ENCODE results near the gene MED13.
A peak's percentile ranks its signal among the peaks of the same experiment; 100 is the strongest.
"Not testable (repeated sequence)": the region's sequence is repeated elsewhere in the genome, so short reads cannot be mapped to it uniquely, and the experiment has no call there.

The MED13 gene

DNA sequence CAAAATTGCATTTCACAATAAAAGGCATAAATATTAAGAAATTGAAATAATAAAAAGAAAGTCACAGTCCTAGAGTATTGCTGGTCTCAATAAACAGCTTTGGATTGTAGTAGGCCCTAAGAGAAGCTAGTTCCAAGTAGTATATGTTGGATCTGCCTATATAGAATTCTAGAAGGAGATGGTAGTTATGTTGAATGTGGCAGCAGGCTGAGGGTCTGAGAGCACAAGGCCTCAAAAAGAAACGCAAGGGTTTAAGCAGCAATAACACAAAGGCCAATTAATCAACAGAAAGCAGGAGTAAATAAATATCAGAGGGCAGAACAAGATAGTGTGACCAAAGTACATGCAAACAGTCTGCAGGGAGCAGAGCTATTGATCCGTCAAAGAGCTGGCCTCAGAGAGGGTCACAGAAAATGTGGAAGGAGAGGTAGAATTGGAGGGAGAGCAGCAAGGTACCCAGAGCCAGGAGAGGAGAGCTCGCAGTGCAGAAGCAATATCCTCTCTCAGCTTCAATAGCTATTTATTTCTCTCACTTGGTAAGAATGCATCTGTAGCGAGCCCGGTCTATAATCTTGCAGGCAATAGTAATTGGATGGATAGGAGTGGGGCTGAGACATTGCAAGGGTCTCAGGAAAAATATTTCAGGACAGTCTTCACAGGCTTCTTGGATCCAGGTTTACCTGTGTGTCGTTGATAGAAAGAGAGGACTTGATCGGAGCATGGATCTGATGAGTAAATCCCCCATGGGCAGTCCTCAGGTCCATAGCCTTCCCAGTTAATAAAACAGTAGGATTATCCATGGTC is 25.1 kb upstream of the MED13 start:
- no peak for DNase-seq (ENCODE audit: low read depth)

DNA sequence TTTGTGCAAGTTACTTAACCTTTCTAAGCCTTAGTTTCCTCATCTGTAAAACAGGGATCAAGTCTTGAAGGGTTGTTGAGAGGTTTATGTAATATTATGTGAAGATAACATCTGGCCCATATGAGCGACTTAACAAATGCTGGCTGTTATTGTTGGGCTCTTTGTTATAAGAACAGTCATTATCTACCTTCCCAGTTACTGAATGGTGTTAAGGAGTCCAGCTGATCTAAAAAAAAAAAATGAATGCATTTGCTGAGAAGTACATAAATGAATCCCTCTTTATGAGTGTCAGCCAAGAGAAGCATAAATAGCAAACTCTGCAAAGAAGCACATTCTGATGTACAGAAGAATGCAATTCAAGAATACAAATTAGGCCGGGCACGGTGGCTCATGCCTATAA is 24.3 kb upstream of the MED13 start:
- DNase-seq (ENCODE audit: low read depth), result no peak

GRCh38 chr17:62086737-62087136 is 21.7 kb upstream of the MED13 start:
- DNase-seq (ENCODE audit: low read depth), result no peak

DNA sequence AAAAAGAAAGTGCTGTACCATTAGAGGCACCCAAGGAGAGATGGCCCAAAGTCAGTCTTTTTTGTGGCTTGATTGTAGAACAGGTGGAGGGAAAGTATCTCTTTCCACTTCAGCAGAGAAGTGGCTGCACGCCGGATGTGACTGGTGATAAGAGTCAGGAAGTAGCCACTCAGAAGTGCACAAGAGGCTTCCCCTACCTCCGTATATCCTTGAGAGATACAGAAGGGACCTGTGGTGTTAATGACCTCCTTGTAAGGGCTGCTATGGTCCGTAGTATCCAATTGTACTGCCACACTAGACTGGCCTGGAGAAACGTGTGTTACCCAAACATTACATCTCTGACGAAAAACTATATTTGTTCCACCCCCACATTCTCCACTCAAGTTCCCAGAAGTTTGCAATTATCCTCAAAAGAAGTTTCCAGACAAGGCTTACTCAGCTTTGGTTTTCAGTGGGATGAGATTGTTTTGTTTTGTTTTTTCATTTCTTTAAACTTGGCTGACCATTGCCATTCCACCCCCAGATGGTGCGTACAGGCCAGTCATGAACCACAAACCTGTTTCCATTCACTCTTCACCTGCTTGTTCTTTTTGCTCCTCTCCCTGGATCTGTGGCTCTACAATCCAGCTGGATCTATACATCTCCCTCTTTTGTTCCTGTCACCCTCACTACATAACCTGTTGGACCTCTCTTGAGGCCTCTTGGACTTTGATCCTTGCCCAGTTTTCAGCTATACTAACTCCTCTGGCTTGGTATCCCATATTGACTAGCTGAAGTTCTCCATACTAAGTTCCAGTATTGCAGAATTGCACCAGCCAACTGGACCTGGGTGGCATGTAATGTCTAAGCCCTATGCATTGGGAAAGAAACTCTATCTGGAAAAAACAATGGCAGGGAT is 20.7 kb upstream of the MED13 start:
- peak; percentile 77 for DNase-seq (ENCODE audit: low read depth)

DNA sequence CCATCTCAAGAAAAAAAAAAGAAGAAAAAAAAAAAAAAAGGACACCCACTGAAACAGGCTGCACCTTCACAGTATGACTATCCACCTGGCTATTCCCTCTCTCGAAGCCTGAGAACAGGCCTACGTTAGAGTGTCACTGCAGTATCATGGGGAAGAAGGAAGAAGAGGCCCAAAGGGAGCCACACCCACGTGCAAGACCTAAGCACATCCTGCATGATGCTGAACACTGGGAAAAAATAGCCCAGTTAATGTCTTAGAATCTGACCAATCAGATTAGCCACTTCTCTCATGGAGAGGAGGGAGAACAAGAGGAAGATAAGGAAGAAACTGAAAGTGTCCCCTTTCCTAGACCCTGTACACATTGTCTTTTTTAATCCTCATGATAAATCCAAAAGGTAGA is 19.5 kb upstream of the MED13 start:
- DNase-seq (ENCODE audit: low read depth), result no peak

GRCh38 chr17:62083651-62084050 is 18.6 kb upstream of the MED13 start:
- DNase-seq (ENCODE audit: low read depth), result no peak

DNA sequence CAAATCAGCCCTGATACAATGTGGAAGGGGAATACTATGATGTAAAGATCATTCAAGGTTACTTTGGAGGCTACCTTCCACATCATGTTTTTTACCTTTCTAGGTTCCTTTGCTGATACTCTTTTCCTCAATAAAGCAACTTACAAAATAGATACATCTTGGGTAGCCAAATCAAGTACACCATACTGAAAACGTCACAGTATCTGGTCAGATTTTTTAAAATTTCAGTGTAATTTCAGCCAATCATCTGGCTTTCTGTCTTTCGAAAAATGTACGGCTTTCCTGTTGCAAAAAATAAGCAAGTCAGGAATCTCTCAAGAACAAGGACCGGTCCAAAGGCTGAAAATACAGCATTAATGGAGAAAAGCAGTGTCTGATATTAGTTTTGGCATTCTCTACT is 15.6 kb upstream of the MED13 start:
- DNase-seq (ENCODE audit: low read depth), result no peak

GRCh38 chr17:62078009-62078408 is 12.9 kb upstream of the MED13 start:
- DNase-seq (ENCODE audit: low read depth), result no peak

DNA sequence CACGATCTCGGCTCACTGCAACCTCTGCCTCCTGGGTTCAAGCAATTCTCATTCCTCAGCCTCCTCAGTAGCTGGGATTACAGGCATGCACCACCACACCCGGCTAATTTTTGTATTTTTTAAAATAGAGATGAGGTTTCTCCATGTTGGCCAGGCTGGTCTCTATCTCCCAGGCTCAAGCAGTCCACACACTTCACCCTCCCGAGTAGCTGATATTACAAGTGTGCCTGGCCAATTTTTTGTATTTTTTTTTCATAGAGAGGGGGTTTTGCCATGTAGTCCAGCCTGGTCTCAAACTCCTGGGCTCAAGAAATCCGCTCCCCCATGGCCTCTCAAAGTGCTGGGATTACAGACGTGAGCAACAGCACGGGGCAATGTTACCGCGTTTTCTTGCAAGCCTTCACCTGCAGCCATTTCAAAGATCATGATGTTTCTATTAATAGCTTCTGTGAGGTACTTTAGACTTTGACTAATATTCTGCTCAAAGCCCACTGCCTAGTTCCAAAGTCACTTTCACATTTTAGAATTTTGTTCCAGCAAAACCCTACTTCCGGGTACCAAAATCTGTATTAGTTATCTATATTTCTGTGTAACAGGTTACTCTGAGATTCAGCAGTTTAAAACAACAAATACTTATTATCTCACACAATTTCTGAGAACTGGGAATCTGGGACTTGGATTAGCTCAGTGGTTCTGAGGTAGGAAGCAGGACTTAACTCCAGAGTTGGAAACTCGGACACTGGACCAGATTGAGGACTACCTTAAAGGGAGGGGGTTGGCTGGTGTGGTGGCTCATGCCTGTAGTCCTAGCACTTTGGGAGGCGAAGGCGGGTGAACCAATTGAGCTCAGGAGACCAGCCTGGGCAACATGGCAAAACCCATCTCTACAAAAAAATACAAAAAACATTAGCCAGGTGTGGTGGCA is 12.0 kb upstream of the MED13 start:
- no peak for DNase-seq (ENCODE audit: low read depth)

DNA sequence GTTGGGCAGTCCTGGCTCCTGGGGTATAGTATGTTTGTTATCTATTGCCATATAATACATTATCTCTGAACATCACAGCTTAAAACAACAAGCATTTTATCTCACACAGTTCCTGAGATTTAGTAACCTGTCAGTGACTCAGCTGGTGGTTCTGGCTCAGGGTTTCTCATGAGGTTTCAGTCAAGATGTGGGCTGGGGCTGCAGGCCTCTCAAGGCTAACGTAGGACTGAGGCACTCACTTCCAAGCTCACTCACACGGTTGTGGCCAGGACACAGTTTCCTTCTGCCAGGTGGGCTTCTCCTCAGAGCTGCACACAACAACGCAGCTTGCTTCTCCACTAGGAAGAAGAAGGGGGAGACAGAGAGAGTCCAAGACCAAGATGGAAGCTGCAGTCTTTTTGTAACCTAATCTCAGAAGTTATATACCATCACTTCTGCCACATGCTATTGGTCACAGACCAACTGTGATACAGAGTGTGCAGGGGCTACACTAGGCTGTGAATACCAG is 10.3 kb upstream of the MED13 start:
- no peak for DNase-seq (ENCODE audit: low read depth)

GRCh38 chr17:62073993-62074392 is 8.9 kb upstream of the MED13 start:
- DNase-seq (ENCODE audit: low read depth), result no peak

DNA sequence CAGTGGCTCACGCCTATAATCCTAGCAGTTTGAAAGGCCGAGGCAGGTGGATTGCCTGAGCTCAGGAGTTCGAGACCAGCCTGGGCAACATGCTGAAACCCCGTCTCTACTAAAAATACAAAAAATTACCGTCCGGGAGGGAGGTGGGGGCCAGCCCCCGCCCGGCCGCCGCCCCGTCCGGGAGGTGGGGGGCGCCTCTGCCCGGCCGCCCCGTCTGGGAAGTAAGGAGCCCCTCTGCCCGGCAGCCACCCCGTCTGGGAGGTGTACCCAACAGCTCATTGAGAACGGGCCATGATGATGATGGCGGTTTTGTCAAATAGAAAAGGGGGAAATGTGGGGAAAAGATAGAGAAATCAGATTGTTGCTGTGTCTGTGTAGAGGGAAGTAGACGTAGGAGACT is 7.8 kb upstream of the MED13 start:
- not testable (repeated sequence) for DNase-seq (ENCODE audit: low read depth)

DNA sequence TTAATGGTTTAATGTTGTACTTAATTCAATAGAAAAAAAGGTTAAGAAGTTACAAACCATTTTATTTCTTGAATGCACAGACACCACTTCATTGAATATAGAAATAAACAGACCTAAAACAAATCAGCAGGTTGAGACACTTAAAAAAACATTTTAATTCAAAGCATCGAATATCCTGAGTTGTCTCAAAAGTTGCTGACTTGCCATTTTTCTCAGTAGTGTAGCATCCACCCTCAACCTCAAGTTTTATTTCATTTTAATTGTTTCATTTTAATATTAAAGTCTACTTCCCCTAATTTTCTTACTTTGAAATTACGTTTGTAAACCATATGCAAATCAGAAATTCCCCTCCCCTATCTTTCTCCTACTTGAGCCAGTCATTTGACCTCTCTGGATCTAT is 5.8 kb upstream of the MED13 start:
- no peak for DNase-seq (ENCODE audit: low read depth)

- no peak for DNase-seq (ENCODE audit: low read depth)
These were observed 2.4 kb upstream of the MED13 start for GRCh38 chr17:62067165-62068145.

DNA sequence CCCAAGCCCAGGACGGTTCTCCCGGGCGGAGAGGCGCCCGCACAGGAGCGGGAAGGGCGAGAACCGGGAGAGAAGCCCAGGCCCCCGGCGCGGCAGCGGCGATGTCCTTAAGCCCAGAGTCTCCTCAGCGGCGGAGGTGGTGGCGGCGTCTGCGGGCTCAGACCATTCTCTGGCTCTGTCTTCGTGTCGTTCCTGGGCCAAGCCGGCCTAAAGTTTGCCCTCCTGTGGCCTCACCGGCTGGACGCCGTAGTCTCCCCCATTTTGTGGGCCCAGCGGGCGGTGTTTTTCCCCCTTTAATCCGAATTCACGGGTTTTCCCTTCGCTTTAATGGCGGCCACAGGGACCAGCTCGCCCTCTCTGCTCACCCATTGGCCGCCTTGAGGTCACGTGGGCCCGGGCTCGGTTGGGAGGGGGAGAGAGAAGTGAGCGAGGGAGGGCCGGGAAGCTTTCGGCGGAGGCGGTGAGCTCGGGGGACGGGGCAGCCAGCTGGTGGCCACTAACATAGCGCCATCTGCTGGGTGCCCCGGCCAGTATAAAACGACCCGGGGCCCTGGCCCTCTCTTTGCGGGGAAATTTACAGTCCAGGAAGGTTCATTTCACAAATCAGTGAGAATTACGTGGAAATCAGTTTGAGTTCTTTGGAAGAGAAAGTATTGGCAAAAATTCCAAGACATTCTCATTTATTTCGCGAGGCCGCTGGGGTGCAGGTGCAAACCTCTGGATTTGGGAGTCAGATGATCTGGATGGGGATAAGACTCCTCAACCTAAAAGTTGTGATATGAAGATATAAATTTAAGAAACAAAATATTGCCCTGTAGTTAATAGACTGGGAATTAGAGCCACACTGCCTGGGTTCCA is 762 bp upstream of the MED13 start:
- peak; percentile 96 for DNase-seq (ENCODE audit: low read depth)

DNA sequence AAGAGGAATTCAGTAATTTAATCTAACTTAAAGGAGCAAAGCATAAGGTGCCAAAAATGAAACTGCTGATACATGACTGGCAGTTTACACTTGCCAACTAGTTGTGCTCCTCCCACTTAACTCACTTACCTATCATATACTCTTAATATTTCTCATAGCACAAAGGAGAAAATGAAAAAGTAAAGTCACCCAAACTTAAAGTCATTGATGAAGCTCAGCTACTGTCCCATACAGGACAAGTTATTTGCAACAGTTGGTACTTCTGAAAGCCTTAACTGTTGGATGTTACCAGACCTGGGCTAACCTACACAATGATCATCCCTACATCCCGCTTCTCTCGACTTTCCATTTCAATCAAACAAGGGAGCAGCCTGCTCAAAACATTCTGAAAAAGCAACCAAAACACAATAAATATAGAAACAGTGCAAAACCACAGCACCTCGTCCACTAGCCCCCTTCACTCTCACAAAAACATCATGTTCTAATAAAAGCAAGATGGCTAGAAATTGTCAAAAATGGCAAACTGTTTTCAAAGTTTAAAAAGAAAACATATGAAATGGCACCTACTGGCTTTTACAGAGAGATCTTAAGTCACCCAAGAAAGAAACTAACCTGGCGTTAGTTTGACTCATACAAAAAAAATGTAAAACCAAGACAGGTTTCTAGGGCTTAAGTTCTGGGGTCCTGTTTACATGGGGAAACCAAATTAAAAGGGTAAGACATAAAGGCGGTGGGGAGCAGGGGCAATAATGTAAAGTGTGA is 868 bp downstream of the MED13 start:
- no peak for DNase-seq (ENCODE audit: low read depth)

DNA sequence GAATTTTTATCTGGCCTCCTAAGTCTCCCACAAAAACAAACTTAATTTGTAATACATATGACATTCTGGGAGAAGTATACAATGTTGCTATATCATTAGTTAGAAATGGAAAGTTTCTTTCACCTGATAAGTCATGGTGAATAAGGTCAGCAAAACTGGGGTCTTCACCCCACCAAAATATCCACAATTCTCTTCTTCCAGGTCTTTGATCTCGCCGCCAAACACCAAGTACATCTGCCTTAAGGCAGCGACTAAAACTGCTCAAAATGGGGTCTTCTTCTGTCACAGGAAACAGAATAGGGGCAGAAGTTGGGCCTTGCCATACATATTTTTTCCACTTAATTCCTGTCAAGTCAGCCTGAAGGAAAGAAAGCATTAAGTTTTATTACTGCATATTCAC is 2.1 kb downstream of the MED13 start:
- DNase-seq (ENCODE audit: low read depth), result no peak

DNA sequence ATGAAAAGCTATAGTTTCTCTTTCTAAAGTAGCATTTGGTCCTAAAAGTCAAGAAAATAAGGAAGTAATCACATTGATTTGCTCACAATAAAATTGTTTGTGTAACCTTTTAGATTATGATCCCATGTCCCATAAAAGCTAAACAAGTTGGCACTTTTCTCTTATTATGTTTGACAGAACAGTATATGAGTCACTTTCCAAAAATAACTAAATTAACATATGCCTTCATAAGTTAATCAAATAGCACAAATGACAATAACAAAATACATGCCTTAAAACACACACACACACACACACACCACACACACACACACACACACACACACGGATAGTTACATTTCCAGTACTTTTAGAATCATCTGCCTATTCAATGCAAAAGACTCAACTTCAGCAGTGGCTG is 2.8 kb downstream of the MED13 start:
- DNase-seq (ENCODE audit: low read depth), result no peak

GRCh38 chr17:62059414-62059813 is 5.7 kb downstream of the MED13 start:
- DNase-seq (ENCODE audit: low read depth), result no peak

All from stromal cell of bone marrow (primary cell).